Medulla oblongata (tissue), 1 donor: ENCODE measurements around the gene MAP3K14.
"Not testable (repeated sequence)": the region's sequence is repeated elsewhere in the genome, so short reads cannot be mapped to it uniquely, and the experiment has no call there.

Experiments
- DNase-seq: peaks from one replicate; pipeline ENCODE4 v3.0.0-alpha.2; 2015; ENCODE audit errors: extremely low spot score

Gene MAP3K14

GRCh38 chr17:45260204-45260783 is 56.5 kb downstream of the MAP3K14 start:
- no peak for DNase-seq

- no peak for DNase-seq
Observed at GRCh38 chr17:45258981-45259380, 57.8 kb downstream of the MAP3K14 start.

GRCh38 chr17:45257115-45257514 is 59.7 kb downstream of the MAP3K14 start:
- DNase-seq, result no peak

GRCh38 chr17:45256114-45256966 is 60.5 kb downstream of the MAP3K14 start:
- no peak for DNase-seq

GRCh38 chr17:45255358-45255757 is 61.5 kb downstream of the MAP3K14 start:
- no peak for DNase-seq

GRCh38 chr17:45253879-45254278 is 62.9 kb downstream of the MAP3K14 start:
- no peak for DNase-seq

- not testable (repeated sequence) for DNase-seq
Observed at GRCh38 chr17:45253237-45253636, 63.6 kb downstream of the MAP3K14 start.

GRCh38 chr17:45251931-45252330 is 64.9 kb downstream of the MAP3K14 start:
- DNase-seq, result no peak

GRCh38 chr17:45248132-45248957 is 68.5 kb downstream of the MAP3K14 start:
- no peak for DNase-seq

GRCh38 chr17:45247429-45248131 is 69.2 kb downstream of the MAP3K14 start:
- DNase-seq, result no peak

GRCh38 chr17:45246861-45247428 is 69.9 kb downstream of the MAP3K14 start:
- DNase-seq, result no peak

GRCh38 chr17:45246338-45246737 is 70.5 kb downstream of the MAP3K14 start:
- DNase-seq, result no peak

- no peak for DNase-seq
Observed at GRCh38 chr17:45244725-45245656, 71.8 kb downstream of the MAP3K14 start.

GRCh38 chr17:45243750-45244149 is 73.1 kb downstream of the MAP3K14 start:
- no peak for DNase-seq

GRCh38 chr17:45242029-45242414 is 74.8 kb downstream of the MAP3K14 start:
- DNase-seq, result no peak

- DNase-seq, result no peak
Observed at GRCh38 chr17:45241328-45242028, 75.3 kb downstream of the MAP3K14 start.

GRCh38 chr17:45240905-45241327 is 75.9 kb downstream of the MAP3K14 start:
- DNase-seq, result no peak

- no peak for DNase-seq
Observed at GRCh38 chr17:45238155-45238774, 78.6 kb downstream of the MAP3K14 start.

GRCh38 chr17:45237686-45238085 is 79.1 kb downstream of the MAP3K14 start:
- no peak for DNase-seq
